T-helper 17 cell (primary cell): ENCODE measurements around the gene CENPU. TPM values are rescaled to one million over a fixed set of nuclear protein-coding genes. Genes with fewer than 3 reads are reported as not detected.
"Not testable (repeated sequence)": the region's sequence is repeated elsewhere in the genome, so short reads cannot be mapped to it uniquely, and the experiment has no call there.

ENCODE experiments used
- ATAC-seq: fragments of 150-1000 bp; cut with Tn5 transposase; 2 replicates; pipeline ENCODE4 v1.10.0; 2021; ENCODE audit warnings: mild to moderate bottlenecking, moderate library complexity
- DNase-seq, 3 donors: peaks; one replicate each; pipeline versions ENCODE4 v3.0.0 to v3.0.0-alpha.2; 2020 to 2021
- H3K9me3 ChIP-seq: one replicate; pipeline ENCODE4 v1.7.0; 2013; ENCODE audit warnings: low read length, mild to moderate bottlenecking; ENCODE audit not compliant: control insufficient read depth, poor library complexity, severe bottlenecking
- H3K27ac Mint-ChIP-seq: one replicate; pipeline ENCODE4 v1.8.0; 2022; ENCODE audit warnings: mild to moderate bottlenecking, moderate library complexity, mixed read lengths
- H3K27me3 Mint-ChIP-seq: one replicate; pipeline ENCODE4 v1.8.0; 2022; ENCODE audit warnings: mixed read lengths
- H3K36me3 Mint-ChIP-seq: one replicate; pipeline ENCODE4 v1.8.0; 2022; ENCODE audit warnings: low read depth, mixed read lengths
- H3K4me1 Mint-ChIP-seq: one replicate; pipeline ENCODE4 v1.8.0; 2022; ENCODE audit warnings: mild to moderate bottlenecking, mixed read lengths
- H3K4me3 Mint-ChIP-seq: one replicate; pipeline ENCODE4 v1.8.0; 2022; ENCODE audit warnings: mild to moderate bottlenecking, moderate library complexity, mixed read lengths
- total RNA-seq, 4 donors: library from RNA in 2 of 4; stranded (reverse) in 2 of 4; gene quantifications; one replicate each; pipeline ENCODE4 v1.2.3 and lab custom pipeline; 2022 to 2026

Gene CENPU, protein sequence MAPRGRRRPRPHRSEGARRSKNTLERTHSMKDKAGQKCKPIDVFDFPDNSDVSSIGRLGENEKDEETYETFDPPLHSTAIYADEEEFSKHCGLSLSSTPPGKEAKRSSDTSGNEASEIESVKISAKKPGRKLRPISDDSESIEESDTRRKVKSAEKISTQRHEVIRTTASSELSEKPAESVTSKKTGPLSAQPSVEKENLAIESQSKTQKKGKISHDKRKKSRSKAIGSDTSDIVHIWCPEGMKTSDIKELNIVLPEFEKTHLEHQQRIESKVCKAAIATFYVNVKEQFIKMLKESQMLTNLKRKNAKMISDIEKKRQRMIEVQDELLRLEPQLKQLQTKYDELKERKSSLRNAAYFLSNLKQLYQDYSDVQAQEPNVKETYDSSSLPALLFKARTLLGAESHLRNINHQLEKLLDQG
- 10 to 100 TPM in 1 of 2 donors, 1 to 10 TPM in 1; 5.4 to 10.4 TPM for total RNA-seq
- 4.2 to 5.0 reads per million in 2 donors for total RNA-seq (lab: John Stamatoyannopoulos, UW)

DNA sequence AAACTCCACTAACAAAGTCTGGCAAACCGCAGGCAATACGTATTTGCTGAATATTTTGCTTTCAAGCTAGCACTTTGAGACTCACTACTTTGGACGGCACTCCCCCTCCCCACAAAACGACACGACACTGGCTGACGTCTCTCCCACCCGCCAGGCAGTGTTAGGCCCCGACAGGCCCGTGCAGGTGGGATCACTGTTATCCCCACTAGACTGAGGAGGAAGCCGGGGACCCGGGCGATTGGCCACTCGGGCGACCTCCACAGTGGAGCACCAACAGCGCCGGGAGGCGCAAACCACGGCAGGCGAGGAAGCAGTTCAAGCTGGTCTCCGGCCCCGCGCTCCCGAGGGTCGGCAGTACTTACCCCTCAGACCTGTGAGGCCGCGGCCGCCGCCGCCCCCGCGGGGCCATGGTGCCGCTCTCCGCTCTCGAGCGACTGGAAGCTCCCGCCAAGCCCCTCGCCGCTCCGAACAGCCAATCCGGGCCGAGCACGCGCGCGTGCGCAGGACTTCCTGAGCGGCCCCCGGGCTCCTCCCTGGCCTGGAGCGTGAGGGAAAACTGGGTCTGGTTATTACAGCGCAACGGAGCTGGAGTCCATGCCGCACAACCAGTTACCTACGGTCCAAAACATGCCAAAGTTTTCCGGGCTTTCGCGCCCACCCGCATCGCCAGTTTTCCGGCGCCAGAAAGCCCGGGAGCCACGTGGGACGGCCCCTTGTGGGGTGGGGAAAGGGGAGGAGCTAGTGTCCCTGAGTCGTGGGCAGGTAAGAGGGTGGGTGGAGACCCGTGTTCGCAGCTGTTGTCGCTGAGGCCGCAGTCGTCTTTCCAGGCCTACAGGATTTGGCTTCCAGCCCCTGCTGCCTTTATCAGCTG is at the start of gene CENPU:
TSS of gene CENPU (minus strand) at position 443 of the 871 bp plus-strand sequence. CDS start at position 409, 34 bp downstream.
- Mint-ChIP-seq H3K4me3 (peak within 1 kb of the TSS; percentile 91), H3K27ac (peak within 1 kb of the TSS; percentile 79), H3K27me3 (no peaks in the 10 kb centered on the region), H3K36me3 (no peaks in the 10 kb centered on the region), H3K4me1 (peaks cover 8% of the 10 kb centered on the region)
- ATAC-seq (peak; percentile 97), DNase-seq (peak; percentile 90 to 93 (median 93))
- H3K9me3 ChIP-seq, result no peaks in the 10 kb centered on the region

DNA sequence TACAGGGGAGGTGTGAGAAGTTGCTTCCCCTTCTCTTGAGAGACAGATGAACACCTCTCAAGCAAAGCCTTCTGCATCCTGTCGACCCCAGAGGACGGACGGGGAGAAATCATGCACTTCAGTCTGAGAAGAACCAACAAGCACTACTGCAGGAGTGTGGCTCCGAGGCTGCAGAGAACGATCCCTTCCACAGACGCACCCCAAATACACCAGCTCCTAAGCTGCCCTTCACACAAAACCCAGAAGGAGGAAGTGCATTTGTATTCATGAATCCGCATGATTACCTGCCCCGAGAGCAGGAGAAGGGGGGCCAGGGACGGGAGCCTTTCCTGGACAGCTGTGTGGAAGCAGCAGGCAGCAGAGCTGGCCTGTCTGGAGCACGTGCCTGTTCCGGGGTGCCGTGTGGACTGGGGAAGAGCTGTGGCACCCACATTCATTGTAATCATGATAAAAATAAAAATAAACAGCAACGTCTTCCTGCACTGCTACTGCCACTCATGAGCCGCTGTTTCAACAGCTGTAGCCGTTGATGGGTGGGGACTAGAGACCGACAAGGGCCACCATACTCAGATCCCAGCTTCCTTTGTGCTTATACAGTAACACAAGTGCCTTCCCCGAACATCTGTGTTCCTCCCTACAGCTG is 49.0 kb upstream of the CENPU start:
- Mint-ChIP-seq H3K4me3 (peak overlapping the region; percentile 50), H3K36me3 (peaks cover 5% of the 10 kb centered on the region), H3K4me1 (peaks cover 4% of the 10 kb centered on the region), H3K27ac (peak overlapping the region; percentile 39), H3K27me3 (no peaks in the 10 kb centered on the region)
- H3K9me3 ChIP-seq, result no peaks in the 10 kb centered on the region
- peak; percentile 23 for ATAC-seq
- no peak for DNase-seq

DNA sequence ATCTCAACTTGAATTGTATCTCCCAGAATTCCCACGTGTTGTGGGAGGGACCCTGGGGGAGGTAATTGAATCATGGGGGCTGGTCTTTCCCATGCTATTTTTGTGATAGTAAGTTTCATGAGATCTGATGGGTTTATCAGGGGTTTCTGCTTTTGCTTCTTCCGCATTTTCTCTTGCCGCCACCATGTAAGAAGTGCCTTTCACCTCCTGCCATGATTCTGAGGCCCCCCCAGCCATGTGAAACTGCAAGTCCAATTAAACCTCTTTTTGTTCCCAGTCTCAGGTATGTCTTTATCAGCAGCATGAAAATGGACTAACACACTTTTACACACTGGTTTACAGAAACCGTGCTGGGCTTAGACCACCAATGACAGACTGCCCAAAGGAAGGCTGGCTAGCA is 45.3 kb upstream of the CENPU start:
- H3K4me1 Mint-ChIP-seq, H3K4me3 Mint-ChIP-seq, DNase-seq: not testable (repeated sequence)

DNA sequence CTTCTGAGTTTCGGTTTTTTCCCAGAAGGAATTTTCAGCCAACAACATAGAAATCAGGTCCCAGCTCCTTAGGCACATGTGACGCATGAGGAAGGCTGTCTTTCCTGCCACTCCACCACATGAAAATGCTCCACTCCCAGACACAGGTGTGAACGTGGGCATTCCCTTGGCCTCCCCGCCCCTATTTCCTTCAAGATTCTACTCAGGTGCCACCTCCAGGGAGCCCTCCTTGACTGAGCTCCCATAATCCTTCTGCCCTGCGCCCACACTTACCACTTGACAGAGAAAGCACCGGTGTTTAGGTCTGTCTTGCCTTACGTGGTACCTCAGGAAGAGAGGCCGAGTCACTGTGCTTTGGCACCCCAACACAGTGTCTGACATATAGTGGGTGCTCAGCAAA is 44.4 kb upstream of the CENPU start:
- H3K9me3 ChIP-seq, result no peaks in the 10 kb centered on the region
- DNase-seq (no peak), ATAC-seq (no peak)
- Mint-ChIP-seq H3K36me3 (no peaks in the 10 kb centered on the region), H3K4me1 (peaks cover 7% of the 10 kb centered on the region), H3K27me3 (no peaks in the 10 kb centered on the region), H3K27ac (no peak overlapping the region), H3K4me3 (no peak overlapping the region)

More for the DNA sequence above, 45.3 kb upstream of the CENPU start:
- not testable (repeated sequence) for ATAC-seq, H3K27me3 Mint-ChIP-seq, H3K27ac Mint-ChIP-seq, H3K9me3 ChIP-seq, H3K36me3 Mint-ChIP-seq

DNA sequence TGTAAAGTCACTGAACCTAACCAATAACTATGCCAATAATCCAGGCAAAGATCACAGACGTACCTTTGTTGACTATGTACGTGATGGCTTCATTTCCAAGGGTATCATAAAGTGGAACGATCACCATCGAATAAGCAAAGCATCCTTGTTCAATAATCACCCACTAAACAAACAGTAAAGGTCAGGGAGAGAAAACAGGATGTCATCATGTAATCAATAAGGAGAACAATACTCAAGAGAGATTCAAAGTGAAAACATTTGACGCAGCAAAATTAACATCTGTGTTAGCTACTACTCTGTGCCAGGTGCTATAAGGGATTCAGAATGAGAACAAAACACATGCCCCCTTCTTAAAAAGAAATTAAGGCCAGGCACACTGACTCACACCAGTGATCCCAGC is 42.9 kb upstream of the CENPU start:
- no peak for ATAC-seq
- no peaks in the 10 kb centered on the region for H3K9me3 ChIP-seq
- Mint-ChIP-seq H3K27me3 (no peaks in the 10 kb centered on the region), H3K4me1 (peaks cover 3% of the 10 kb centered on the region), H3K4me3 (no peak overlapping the region), H3K27ac (no peak overlapping the region), H3K36me3 (no peaks in the 10 kb centered on the region)
- DNase-seq, result no peak

DNA sequence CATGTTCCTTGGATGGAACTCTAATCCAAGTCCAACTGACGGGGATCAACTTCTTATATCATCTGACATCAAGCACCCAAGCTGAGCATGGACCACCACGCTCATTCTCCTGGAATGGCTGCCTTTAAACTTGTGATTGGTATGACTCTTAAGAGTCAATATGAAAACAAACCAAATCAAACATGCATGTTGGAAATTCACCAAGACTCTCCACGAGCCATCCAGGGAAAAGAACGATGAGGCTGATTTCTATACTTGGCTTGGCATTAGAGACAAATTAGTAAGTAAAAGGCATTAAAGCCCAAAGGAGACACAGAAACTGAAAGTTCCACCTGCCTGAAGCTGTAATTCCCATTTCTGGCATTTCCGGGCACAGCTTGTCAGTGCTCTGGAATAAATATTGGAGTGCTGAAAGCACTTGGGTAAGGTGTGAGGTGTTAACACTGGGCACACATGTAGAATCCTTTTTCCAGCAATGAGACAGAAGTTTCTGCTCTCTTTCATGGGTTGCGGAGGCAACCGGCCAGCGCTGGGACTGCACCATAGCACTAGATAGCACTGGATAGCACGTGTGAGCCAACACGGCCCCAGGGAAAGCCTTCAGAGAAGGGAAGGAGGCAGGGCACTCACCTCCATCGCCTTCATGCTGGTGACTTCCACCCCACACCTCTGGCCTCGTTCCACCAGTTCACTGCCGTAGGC is 42.1 kb upstream of the CENPU start:
- no peaks in the 10 kb centered on the region for H3K27me3 Mint-ChIP-seq
- H3K4me3 Mint-ChIP-seq, result no peak overlapping the region
- no peaks in the 10 kb centered on the region for H3K36me3 Mint-ChIP-seq
- ATAC-seq (no peak), DNase-seq (no peak)
- peak overlapping the region; percentile 24 for H3K27ac Mint-ChIP-seq
- H3K4me1 Mint-ChIP-seq, result peaks cover 3% of the 10 kb centered on the region
- no peaks in the 10 kb centered on the region for H3K9me3 ChIP-seq

DNA sequence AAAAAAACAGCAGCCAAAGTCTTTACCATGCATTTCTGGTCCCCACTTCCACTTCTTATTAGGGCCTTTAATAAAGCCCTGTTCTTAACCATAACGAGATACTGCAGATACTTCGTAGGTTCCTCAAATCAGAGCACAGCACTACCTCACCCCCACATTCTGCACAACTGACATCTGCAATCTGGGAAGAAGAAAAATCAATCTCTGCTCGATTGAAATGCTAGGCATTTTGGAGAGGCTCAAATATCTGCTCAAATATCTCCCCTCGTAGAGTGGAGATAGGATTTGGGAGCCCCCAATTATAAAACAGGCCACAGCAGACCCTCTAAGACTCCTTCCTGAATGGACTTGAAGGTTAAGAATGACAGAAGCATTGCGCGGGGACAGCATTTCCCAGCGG is 40.3 kb upstream of the CENPU start:
- Mint-ChIP-seq H3K27me3 (no peaks in the 10 kb centered on the region), H3K27ac (no peak overlapping the region), H3K36me3 (no peaks in the 10 kb centered on the region), H3K4me3 (no peak overlapping the region), H3K4me1 (peaks cover 3% of the 10 kb centered on the region)
- no peaks in the 10 kb centered on the region for H3K9me3 ChIP-seq
- no peak for DNase-seq
- ATAC-seq, result no peak

DNA sequence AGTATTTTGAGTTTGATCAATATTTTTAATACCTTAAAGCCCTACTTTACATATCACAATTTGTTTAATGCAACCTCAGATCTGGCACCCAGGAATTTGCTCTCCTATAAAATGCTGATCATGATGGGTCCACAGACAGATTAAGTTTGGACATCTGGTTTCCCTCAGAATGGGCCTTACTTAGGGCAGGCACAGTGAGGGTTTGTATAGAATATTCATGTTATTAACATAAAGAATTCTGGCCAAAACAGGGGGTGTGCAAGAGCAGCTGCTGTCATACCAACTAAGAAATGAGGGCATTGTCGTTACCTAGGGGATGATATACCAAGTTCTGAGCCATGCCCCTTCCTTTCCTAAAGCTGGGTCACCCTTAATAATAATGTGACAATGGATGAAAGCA is 37.5 kb upstream of the CENPU start:
- H3K36me3 Mint-ChIP-seq, result peaks cover 2% of the 10 kb centered on the region
- no peaks in the 10 kb centered on the region for H3K27me3 Mint-ChIP-seq

DNA sequence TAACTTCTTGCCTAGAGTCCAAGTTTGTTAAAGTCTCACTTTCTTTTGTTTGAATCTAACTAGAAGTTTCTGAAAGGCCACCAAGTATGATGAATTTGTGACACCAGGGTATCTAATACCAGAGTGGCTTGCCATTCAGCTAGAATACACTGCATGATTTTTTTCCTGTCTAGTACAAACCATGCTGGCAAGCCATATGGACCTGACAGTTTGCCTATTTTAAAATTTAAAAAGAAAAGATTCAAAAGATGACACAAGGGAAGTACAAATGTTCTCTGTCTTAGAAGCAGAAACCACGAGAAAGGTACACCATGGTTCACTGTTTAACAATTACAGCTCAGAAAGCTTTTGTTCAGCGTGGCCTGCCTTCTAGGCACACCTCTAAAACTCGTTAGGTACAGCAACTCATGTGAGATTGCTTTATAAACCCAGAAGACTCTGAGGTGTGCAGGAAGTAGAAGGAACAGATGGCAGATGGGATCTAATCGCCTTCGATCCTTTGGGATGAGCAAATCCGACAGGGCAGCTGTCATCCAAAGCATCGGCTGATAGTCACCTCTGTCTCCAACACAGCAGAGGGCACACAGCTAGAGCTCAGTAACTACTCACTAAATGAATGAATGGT is 35.4 kb upstream of the CENPU start:
- H3K9me3 ChIP-seq, result no peaks in the 10 kb centered on the region
- no peak for ATAC-seq
- no peaks in the 10 kb centered on the region for H3K27me3 Mint-ChIP-seq
- H3K4me1 Mint-ChIP-seq, result peaks cover 4% of the 10 kb centered on the region
- H3K36me3 Mint-ChIP-seq, result peaks cover 4% of the 10 kb centered on the region
- no peak overlapping the region for H3K4me3 Mint-ChIP-seq
- no peak overlapping the region for H3K27ac Mint-ChIP-seq
- DNase-seq, result no peak

More for the DNA sequence above, 37.5 kb upstream of the CENPU start:
- ATAC-seq, result no peak
- no peak for DNase-seq
- no peaks in the 10 kb centered on the region for H3K4me1 Mint-ChIP-seq
- no peaks in the 10 kb centered on the region for H3K9me3 ChIP-seq
- no peak overlapping the region for H3K4me3 Mint-ChIP-seq
- no peak overlapping the region for H3K27ac Mint-ChIP-seq

DNA sequence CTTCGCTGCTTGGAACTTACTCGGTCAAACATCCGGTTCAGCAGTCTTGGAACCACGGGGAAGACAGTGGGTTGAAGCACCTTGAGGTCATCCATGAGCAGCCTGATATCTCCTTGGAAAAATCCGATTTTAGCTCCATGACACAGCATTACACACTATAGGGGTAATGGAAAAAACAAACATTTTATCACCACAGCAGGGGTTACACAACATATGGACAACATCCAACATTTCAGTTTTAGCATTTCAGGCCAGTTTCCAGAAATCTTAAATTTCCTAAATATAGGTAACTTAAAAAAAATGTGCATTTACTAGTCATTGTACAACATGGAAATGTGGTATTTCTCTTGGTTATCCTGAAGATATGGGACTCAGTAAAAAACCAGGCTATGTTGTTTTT is 34.4 kb upstream of the CENPU start:
- Mint-ChIP-seq H3K27me3 (no peaks in the 10 kb centered on the region), H3K27ac (no peak overlapping the region), H3K4me3 (no peak overlapping the region)

DNA sequence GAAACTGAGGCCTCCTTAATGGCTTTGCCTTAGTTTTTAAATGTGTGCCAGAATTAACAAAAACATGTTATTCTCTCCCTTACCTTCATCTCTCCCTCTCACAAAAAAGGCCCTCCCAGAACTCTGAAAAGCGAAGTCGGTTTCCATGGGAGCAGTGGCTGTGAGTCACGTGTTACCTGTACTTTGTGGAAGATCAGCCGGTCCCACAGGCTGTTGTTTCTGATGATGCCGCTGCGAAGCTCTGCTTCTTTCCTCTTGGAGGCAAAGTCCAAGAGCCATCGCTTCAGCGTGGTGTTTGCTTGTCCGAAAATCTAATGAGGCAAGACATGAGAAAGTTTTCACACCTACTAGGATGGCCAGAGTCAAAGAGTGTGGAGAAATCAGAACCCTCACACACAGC is 32.5 kb upstream of the CENPU start:
- ATAC-seq (no peak), DNase-seq (no peak)
- H3K9me3 ChIP-seq, result no peaks in the 10 kb centered on the region
- Mint-ChIP-seq H3K4me3 (no peak overlapping the region), H3K27me3 (no peaks in the 10 kb centered on the region), H3K27ac (no peak overlapping the region), H3K4me1 (peaks cover 6% of the 10 kb centered on the region), H3K36me3 (peaks cover 4% of the 10 kb centered on the region)

More for the DNA sequence above, 34.4 kb upstream of the CENPU start:
- peaks cover 6% of the 10 kb centered on the region for H3K4me1 Mint-ChIP-seq
- DNase-seq (no peak), ATAC-seq (no peak)
- peaks cover 4% of the 10 kb centered on the region for H3K36me3 Mint-ChIP-seq
- no peaks in the 10 kb centered on the region for H3K9me3 ChIP-seq
